ENCODE results near the gene NDUFA7.

GRCh38 chr19:8325454-8325853, 4.3 kb upstream of the NDUFA7 start:
- no peak for TF ChIP-seq POLR2A (IDR thresholded peaks at IDR 0.05; ENCODE audit: low read depth, low read length)
- TF ChIP-seq POLR2AphosphoS5 (IDR thresholded peaks at IDR 0.05; ENCODE audit: low read depth, low read length), result no peak
- no peak for TF ChIP-seq TAF1 (IDR thresholded peaks at IDR 0.05; ENCODE audit: low read depth, low read length)
- TF ChIP-seq SPI1 (IDR thresholded peaks at IDR 0.05; ENCODE audit: low read depth, low read length), result no peak
- no peak for TF ChIP-seq PAX5 (IDR thresholded peaks at IDR 0.05; ENCODE audit: insufficient read depth, low read length, severe bottlenecking)
